HG03442 (cell line): ENCODE results near the gene SHPK.

Experiments used
- ATAC-seq: cut with Tn5 transposase; IDR thresholded peaks from one replicate; pipeline ENCODE4 v1.9.1; 2021; ENCODE audit warnings: mild to moderate bottlenecking, moderate library complexity; ENCODE audit not compliant: unreplicated experiment

SHPK gene

GRCh38 chr17:3635474-3636153 is 436 bp downstream of the SHPK start:
- ATAC-seq: no peak

GRCh38 chr17:3632287-3632686 is 3.8 kb downstream of the SHPK start:
- ATAC-seq: no peak

- no peak for ATAC-seq
These were observed 5.3 kb downstream of the SHPK start for GRCh38 chr17:3630781-3631180.

- no peak for ATAC-seq
These were observed 8.3 kb downstream of the SHPK start for GRCh38 chr17:3627769-3628167.

- ATAC-seq: no peak
These were observed 8.9 kb downstream of the SHPK start for GRCh38 chr17:3626831-3627768.

- no peak for ATAC-seq
These were observed 13.0 kb downstream of the SHPK start for GRCh38 chr17:3622977-3623594.

GRCh38 chr17:3621146-3621720 is 14.8 kb downstream of the SHPK start:
- ATAC-seq: no peak

- no peak for ATAC-seq
These were observed 20.7 kb downstream of the SHPK start for GRCh38 chr17:3615160-3615870.

GRCh38 chr17:3613124-3613523 is 22.9 kb downstream of the SHPK start:
- ATAC-seq: no peak

GRCh38 chr17:3610523-3610922 is 25.5 kb downstream of the SHPK start:
- ATAC-seq: no peak

GRCh38 chr17:3609689-3610088 is 26.4 kb downstream of the SHPK start:
- no peak for ATAC-seq

- ATAC-seq: no peak
These were observed 32.2 kb downstream of the SHPK start for GRCh38 chr17:3603870-3604259.

GRCh38 chr17:3603119-3603869 is 32.8 kb downstream of the SHPK start:
- ATAC-seq: no peak

GRCh38 chr17:3602499-3602898 is 33.6 kb downstream of the SHPK start:
- no peak for ATAC-seq

GRCh38 chr17:3600529-3601205 is 35.4 kb downstream of the SHPK start:
- no peak for ATAC-seq

GRCh38 chr17:3598078-3598477 is 38.0 kb downstream of the SHPK start:
- ATAC-seq: no peak

- no peak for ATAC-seq
These were observed 39.1 kb downstream of the SHPK start for GRCh38 chr17:3596804-3597464.

- ATAC-seq: no peak
These were observed 41.1 kb downstream of the SHPK start for GRCh38 chr17:3594976-3595375.
